GM18526 (cell line): ENCODE measurements around the gene BAD.

Experiments
- POLR2A ChIP-seq: IDR thresholded peaks from 3 replicates; pipeline ENCODE4 v1.6.1; 2011; ENCODE audit not compliant: insufficient read length; ENCODE audit errors: extremely low read depth

Gene BAD

GRCh38 chr11:64317961-64318765 lies 33.7 kb upstream of the BAD start, which contains the start of gene PRDX5:
Gene PRDX5 (plus strand): TSS chr11:64318121. CDS start chr11:64318216, 95 bp downstream.
- TF ChIP-seq POLR2A: peak; percentile 70

- TF ChIP-seq POLR2A: peak; percentile 88
Observed at GRCh38 chr11:64317325-64317960, 33.0 kb upstream of the BAD start, which contains the start of gene TRMT112. Gene TRMT112 (minus strand): TSS chr11:64317559. CDS start chr11:64317526, 33 bp downstream.

- TF ChIP-seq POLR2A: no peak
Observed at GRCh38 chr11:64316672-64317324, 32.3 kb upstream of the BAD start.

GRCh38 chr11:64314805-64315561 lies 30.5 kb upstream of the BAD start:
- no peak for TF ChIP-seq POLR2A

- TF ChIP-seq POLR2A: no peak
Observed at GRCh38 chr11:64314146-64314804, 29.8 kb upstream of the BAD start.

- no peak for TF ChIP-seq POLR2A
Observed at GRCh38 chr11:64313491-64314145, 29.2 kb upstream of the BAD start.

GRCh38 chr11:64312947-64313346 lies 28.5 kb upstream of the BAD start:
- no peak for TF ChIP-seq POLR2A

- no peak for TF ChIP-seq POLR2A
Observed at GRCh38 chr11:64306876-64307622, 22.6 kb upstream of the BAD start.

GRCh38 chr11:64306563-64306875 lies 22.1 kb upstream of the BAD start:
- TF ChIP-seq POLR2A: no peak

- TF ChIP-seq POLR2A: peak; percentile 55
Observed at GRCh38 chr11:64305691-64306562, 21.5 kb upstream of the BAD start.

- TF ChIP-seq POLR2A: peak; percentile 73
Observed at GRCh38 chr11:64305075-64305690, 20.7 kb upstream of the BAD start, which contains the start of gene ESRRA. Gene ESRRA (plus strand): TSS chr11:64305524. CDS start chr11:64307180, 1,656 bp downstream.

GRCh38 chr11:64304316-64305072 lies 20.0 kb upstream of the BAD start:
- peak; percentile 73 for TF ChIP-seq POLR2A

- TF ChIP-seq POLR2A: no peak
Observed at GRCh38 chr11:64304032-64304315, 19.5 kb upstream of the BAD start.
